Stimulated activated CD8-positive, alpha-beta memory T cell treated with anti-CD3 and anti-CD28 coated beads, Interleukin-15, amount 100 ng/mL, for 1 hour (primary cell): Measurements from ENCODE around the gene HOTAIR.

Source experiments
- DNase-seq: peaks from one replicate; pipeline ENCODE4 v3.0.0-alpha.2; 2020; ENCODE audit warnings: low read depth

HOTAIR gene

GRCh38 chr12:53988541-53989226 lies 13.9 kb upstream of the HOTAIR start:
- no peak for DNase-seq

- DNase-seq, result no peak
These were observed 13.1 kb upstream of the HOTAIR start for GRCh38 chr12:53987787-53988230.

- DNase-seq, result no peak
These were observed 12.1 kb upstream of the HOTAIR start for GRCh38 chr12:53986686-53987483.

DNA sequence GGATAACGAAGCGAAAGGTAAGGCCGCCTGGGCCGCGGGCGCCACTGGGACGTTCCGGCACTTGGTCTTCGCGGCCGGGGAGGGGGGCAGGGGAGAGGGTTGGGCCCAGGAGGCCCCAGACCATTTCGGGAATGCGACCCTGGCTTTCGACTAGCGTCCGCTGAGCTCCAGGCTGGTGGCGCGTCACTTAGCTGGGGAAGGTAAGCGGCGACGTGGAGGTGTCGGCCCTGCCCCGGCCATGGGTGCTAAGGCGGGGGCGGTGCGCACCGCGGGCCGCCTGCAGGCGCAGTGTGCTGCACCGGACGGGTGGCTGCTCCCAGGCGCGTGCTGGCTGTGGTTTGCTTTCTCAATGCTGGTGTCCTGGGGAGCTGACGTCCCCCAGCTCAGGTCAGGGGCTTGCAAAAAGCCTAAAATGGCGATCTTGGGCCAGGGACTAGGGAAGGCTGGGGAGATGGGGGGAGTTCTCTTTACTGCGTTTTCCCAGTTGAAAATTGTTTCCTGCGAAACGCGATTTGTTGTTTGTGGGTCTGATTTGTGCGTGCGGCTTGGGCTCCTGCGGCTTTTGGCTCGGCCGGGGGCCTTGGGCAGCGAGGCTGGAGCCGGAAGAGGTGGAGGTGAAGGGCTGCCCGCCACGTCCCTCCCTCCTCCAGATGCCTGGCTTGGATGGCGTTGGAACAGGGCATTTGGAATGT lies 11.4 kb upstream of the HOTAIR start:
- DNase-seq, result no peak

GRCh38 chr12:53985692-53985993 lies 10.9 kb upstream of the HOTAIR start:
- no peak for DNase-seq

- DNase-seq, result peak; percentile 54
These were observed 10.3 kb upstream of the HOTAIR start, which contains the start of gene HOXC10 for GRCh38 chr12:53984901-53985691. Gene HOXC10 (plus strand): TSS chr12:53985146. CDS start chr12:53985260, 114 bp downstream.

DNA sequence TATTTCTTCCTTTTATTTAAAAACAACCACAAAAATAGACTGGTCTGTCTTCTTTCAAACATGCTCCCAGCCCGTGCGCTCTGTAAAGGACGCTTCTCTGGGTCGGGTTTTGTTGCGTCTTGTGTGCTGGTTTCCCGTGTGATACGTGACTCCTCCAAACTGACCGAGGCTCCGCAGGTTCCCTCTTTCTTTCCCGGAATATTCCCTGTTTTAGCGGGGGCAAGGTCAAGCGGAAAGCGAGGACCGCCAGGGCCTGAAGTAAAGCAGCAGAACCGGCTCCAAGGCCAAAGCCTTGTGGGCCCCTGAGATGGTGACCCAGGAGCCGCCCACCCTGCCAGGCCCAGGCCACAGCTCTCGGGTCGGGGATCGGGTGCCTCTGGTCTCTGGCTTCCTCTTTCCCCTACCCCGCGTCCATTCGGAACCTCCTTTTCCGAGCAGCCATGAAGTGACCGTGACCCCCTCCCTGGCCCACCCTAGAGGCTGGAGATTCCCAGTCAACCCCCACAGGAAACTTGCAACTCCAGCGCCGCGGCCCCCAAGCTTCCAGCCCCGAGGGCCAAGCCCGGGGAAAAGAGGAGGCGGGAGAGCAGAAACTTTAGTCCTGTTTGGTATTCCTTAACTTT lies 9.3 kb upstream of the HOTAIR start:
- no peak for DNase-seq

GRCh38 chr12:53983568-53983949 lies 8.8 kb upstream of the HOTAIR start:
- no peak for DNase-seq

- no peak for DNase-seq
These were observed 8.2 kb upstream of the HOTAIR start for GRCh38 chr12:53982648-53983567.

DNA sequence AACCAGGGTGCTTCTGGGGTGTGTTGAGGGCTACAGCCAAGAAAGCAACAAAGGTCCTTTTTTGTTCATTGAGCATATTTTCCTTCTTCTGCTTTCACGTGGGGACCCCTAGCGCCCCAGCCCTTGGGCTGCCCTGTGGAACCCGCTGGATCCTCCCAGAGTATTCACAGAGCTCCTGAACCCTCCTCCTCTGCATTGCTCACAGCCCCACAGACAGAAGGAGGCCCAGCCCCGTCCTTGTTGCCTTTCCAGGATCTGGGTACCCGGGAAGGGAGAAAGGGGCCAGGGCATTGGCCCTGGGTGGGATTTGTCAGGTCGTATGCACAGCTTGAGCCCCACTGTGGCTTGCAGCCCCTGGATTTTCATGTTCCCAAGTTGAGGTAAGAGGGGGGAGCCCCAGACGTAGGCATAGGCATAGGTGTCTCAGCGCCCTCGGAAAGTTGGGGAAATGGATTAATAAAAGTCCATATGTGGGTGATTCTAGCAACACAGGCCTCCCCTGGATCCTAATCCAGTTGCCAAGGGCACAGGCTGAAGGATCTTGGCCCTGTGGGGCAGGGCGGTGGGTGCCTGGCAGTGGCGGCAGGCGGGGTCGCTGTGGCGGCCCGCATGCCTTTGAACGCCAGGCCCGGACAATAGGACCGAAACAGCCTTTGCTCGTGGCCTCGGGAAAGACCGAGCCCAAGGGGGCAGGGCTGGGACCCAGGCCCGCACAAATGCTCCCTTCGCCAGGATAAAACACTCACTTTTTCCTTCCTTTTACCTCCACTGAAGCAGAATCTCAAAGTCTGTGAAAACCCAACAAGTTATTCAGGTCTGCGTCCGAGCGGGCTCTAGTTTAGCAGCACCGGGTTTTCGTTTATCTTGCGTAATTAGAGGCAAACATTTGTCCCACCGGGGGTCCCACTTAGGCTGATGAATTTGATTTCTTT lies 7.1 kb upstream of the HOTAIR start:
- DNase-seq, result no peak

GRCh38 chr12:53980802-53981496 lies 6.2 kb upstream of the HOTAIR start:
- DNase-seq, result no peak

DNA sequence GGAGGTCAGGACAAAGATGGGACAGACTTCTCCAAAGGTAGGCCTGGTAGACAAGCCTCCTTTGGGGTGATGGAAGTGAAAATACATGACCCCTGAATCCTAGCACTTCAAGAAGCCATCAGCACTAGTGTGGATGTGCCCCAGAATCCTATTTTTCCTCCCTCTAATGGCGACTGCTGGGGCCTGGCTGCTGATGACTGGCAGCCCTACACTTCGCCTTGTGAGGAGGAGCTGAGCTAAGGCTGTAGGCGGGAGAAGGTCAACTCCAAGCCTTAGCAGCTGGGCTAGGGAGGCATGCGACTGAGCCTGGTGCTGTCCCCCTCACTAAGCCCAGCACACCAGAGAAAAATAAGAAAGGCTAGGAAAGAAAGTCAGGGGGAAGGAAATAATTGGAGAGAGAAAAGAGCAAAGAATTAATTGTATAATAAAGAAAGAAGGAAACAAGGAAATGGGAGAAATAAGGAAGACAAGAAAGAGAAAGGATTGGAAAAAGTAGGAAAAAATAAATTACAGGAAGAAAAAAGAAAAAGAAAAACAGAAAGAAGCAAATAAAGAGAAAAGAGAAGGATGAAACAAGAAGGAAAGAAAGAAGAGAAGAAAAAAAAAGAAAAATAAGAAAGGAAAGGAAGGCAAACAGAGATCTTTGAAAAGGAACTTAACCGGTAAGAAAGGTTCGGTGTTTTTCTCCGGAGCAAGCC lies 5.5 kb upstream of the HOTAIR start:
- no peak for DNase-seq

GRCh38 chr12:53978477-53979356 lies 4.0 kb upstream of the HOTAIR start:
- no peak for DNase-seq

GRCh38 chr12:53977596-53978445 lies 3.1 kb upstream of the HOTAIR start:
- no peak for DNase-seq

DNA sequence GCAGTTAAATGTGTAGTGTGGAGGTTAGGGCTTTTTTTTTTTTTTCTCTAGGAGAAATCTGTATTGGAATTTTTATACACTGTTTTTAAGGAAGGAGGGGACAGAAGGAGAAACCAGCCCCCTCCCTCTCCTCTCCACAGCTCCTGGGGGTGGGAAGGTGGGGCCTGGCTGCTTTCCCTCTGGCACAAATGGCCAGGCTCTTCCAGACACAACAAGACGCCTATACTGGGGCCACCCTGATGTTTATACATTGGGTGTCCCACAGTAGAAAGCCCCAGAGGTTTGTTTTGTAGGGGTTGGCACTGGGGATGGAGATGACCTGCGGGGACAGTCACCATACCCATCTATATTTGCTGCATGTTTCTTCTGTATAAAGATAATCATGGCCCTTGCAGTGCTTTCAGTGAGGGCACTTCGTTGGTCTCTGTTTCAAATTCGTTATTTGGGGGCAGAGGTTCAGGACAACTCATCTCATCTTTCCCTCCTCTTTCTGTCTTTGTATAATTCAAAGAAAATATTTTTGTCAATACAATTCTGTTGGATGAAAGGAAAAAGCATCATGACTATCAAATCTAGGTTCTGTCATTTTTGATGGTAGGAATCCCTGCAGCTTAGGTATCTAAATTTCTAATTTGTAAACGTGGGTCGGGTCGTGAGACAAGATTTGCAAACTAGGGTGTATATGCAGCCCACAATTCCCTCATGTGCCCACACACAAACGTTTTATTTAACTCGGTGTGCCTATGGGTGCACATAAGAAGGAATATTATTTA lies 2.3 kb upstream of the HOTAIR start:
- DNase-seq, result no peak
